HepG2 (cell line): ENCODE results near the gene ETV6.

Experiments used
- CBX2 ChIP-seq, 2 experiments: fragments of 200-600 bp in 1 of 2; sonication (generic); formaldehyde crosslinking in 1 of 2; IDR thresholded peaks; 2 replicates each; pipeline versions ENCODE4 v1.7.0 to v1.8.1; 2018 to 2022; ENCODE audit warnings: low read depth in 2 of 2, low read length in 1 of 2, mild to moderate bottlenecking in 1 of 2, missing genetic modification reagents in 1 of 2
- CSRNP2 ChIP-seq: sonication (generic); formaldehyde crosslinking; conservative IDR thresholded peaks from 2 replicates; pipeline ENCODE4 v1.8.0; 2022; ENCODE audit warnings: low read depth, missing genetic modification reagents
- ELF4 ChIP-seq: sonication (generic); formaldehyde crosslinking; IDR thresholded peaks from 2 replicates; pipeline ENCODE4 v1.5.0; 2020; ENCODE audit warnings: missing genetic modification reagents, mild to moderate bottlenecking, moderate library complexity, borderline replicate concordance
- KDM1A ChIP-seq: IDR thresholded peaks from 2 replicates; pipeline ENCODE4 v1.6.1; 2016; ENCODE audit warnings: missing compliant biosample characterization
- RAD21 ChIP-seq: fragments of 450-650 bp; formaldehyde crosslinking; IDR thresholded peaks from 2 replicates; pipeline ENCODE4 v1.5.0; 2020; ENCODE audit warnings: mild to moderate bottlenecking
- RNF2 ChIP-seq: fragments of 450-650 bp; conservative IDR thresholded peaks from 2 replicates; pipeline ENCODE4 v1.6.1; 2016; ENCODE audit warnings: low read depth
- ZNF30 ChIP-seq: sonication (generic); formaldehyde crosslinking; IDR thresholded peaks from 2 replicates; pipeline ENCODE4 v1.5.0; 2020; ENCODE audit warnings: mild to moderate bottlenecking, missing genetic modification reagents
- ZZZ3 ChIP-seq: sonication (generic); formaldehyde crosslinking; IDR thresholded peaks from 2 replicates; pipeline ENCODE4 v1.4.0; 2020; ENCODE audit warnings: missing genetic modification reagents, mild to moderate bottlenecking, borderline replicate concordance
- TF ChIP-seq, protein P1 (sequence below): IDR thresholded peaks from 2 replicates; pipeline ENCODE4 v1.6.1; 2012; ENCODE audit warnings: inconsistent platforms

DNA sequence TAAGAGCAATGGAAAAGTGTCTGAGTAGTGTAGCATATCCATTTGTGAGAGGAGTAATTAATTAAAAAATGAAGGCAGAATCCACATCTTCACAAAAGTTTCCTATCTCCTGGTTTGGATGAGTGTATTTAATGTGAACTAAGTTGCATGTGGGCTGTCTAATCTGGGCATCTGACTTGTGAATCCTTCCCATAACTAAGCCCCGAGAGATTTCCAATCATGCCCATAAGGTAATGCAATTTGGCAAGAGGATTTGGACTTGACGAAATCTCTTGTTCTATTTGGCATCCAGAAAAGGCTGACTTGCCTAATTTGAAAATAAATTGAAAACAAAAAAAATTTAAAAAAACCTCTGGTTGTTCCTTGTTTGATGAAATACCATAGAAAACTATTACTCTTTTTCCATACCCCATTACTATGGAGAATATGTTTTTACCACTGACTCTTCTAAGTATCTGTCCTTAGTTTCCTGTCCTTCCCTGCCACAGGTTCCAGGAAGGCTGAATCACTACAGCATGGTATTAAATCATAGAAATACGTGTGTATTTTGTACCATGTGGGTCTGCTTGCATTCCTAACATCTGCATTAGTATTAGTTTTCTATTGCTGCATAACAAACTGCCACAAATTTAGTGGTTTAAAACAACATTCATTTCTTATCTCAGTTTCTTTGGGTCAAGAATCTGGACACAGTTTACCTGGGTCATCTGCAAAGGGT, 48.4 kb downstream of the ETV6 start:
- TF ChIP-seq KDM1A (CRISPR knock-in tag) = no peak
- TF ChIP-seq ELF4 (CRISPR knock-in tag) = no peak
- no peak for TF ChIP-seq CSRNP2 (CRISPR knock-in tag)
- TF ChIP-seq CBX2 (IDR thresholded peaks at IDR 0.05; ENCODE audit: low read depth, low read length) = no peak
- no peak for TF ChIP-seq CBX2 (CRISPR knock-in tag; IDR thresholded peaks at IDR 0.05; ENCODE audit: low read depth)
- no peak for TF ChIP-seq RNF2
- no peak for TF ChIP-seq ZNF30
- TF ChIP-seq, protein P1, sequence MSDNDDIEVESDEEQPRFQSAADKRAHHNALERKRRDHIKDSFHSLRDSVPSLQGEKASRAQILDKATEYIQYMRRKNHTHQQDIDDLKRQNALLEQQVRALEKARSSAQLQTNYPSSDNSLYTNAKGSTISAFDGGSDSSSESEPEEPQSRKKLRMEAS = no peak
- no peak for TF ChIP-seq RAD21 (CRISPR knock-in tag)
- TF ChIP-seq ZZZ3 (CRISPR knock-in tag) = no peak
